Stimulated activated naive B cell treated with anti-CD40 and anti-IgM and Interleukin-4, amounts not matched to agents 10 μg/mL and 1 μg/mL and 100 μg/mL, for 72 hours (primary cell): Measurements from ENCODE around the gene B3GALT4.
"Not testable (repeated sequence)": the region's sequence is repeated elsewhere in the genome, so short reads cannot be mapped to it uniquely, and the experiment has no call there.

Experiments
- ATAC-seq, 2 donors: fragments of 150-1000 bp; cut with Tn5 transposase; replicated peaks; 2 replicates each; pipeline ENCODE4 v1.10.0; 2021; ENCODE audit warnings: moderate library complexity in 1 of 2
- DNase-seq: peaks from one replicate; pipeline ENCODE4 v3.0.0; 2021
- H3K27ac Mint-ChIP-seq: one replicate; pipeline ENCODE4 v1.8.0; 2022; ENCODE audit warnings: mild to moderate bottlenecking, mixed read lengths
- H3K27me3 Mint-ChIP-seq, 2 donors: one replicate each; pipeline ENCODE4 v1.8.0; 2022; ENCODE audit warnings: mixed read lengths in 2 of 2
- H3K36me3 Mint-ChIP-seq, 2 donors: one replicate each; pipeline ENCODE4 v1.8.0; 2022; ENCODE audit warnings: mixed read lengths in 2 of 2, mild to moderate bottlenecking in 1 of 2
- H3K4me1 Mint-ChIP-seq, 2 donors: one replicate each; pipeline ENCODE4 v1.8.0; 2022; ENCODE audit warnings: mixed read lengths in 2 of 2, mild to moderate bottlenecking in 1 of 2
- H3K4me3 Mint-ChIP-seq, 2 donors: one replicate each; pipeline ENCODE4 v1.8.0; 2022; ENCODE audit warnings: mild to moderate bottlenecking in 2 of 2, mixed read lengths in 2 of 2, moderate library complexity in 1 of 2
- H3K9me3 Mint-ChIP-seq, 2 donors: one replicate each; pipeline ENCODE4 v1.8.0; 2022; ENCODE audit warnings: mixed read lengths in 2 of 2, mild to moderate bottlenecking in 1 of 2

B3GALT4 gene

GRCh38 chr6:33277663-33278391, 904 bp downstream of the B3GALT4 start:
- H3K4me1 Mint-ChIP-seq = peaks cover 41 to 77% of the 10 kb centered on the region in 2 donors
- no peaks in the 10 kb centered on the region for H3K27me3 Mint-ChIP-seq
- peak overlapping the region; percentile 89 to 99 for H3K4me3 Mint-ChIP-seq
- H3K36me3 Mint-ChIP-seq = peaks cover 53 to 58% of the 10 kb centered on the region in 2 donors
- peak overlapping the region; percentile 97 for H3K27ac Mint-ChIP-seq
- DNase-seq (peak; percentile 27), ATAC-seq (peak; percentile 30 to 31)
- H3K9me3 Mint-ChIP-seq = no peaks in the 10 kb centered on the region

- no peaks in the 10 kb centered on the region for H3K9me3 Mint-ChIP-seq
- ATAC-seq = no peak
- H3K4me3 Mint-ChIP-seq = peak overlapping the region in 1 of 2 donors; percentile 99
- H3K27ac Mint-ChIP-seq = peak overlapping the region; percentile 82
- no peaks in the 10 kb centered on the region for H3K27me3 Mint-ChIP-seq
- H3K36me3 Mint-ChIP-seq = peaks cover 48 to 55% of the 10 kb centered on the region in 2 donors
- DNase-seq = no peak
- H3K4me1 Mint-ChIP-seq = peaks cover 39 to 72% of the 10 kb centered on the region in 2 donors
Measured at GRCh38 chr6:33278392-33278741, 1.4 kb downstream of the B3GALT4 start.

GRCh38 chr6:33278810-33279209, 1.9 kb downstream of the B3GALT4 start:
- Mint-ChIP-seq H3K9me3 (no peaks in the 10 kb centered on the region), H3K36me3 (peaks cover 44 to 50% of the 10 kb centered on the region in 2 donors), H3K4me3 (no peak overlapping the region), H3K27ac (peak overlapping the region; percentile 82), H3K27me3 (no peaks in the 10 kb centered on the region), H3K4me1 (peaks cover 38 to 68% of the 10 kb centered on the region in 2 donors)
- no peak for DNase-seq
- ATAC-seq = no peak

GRCh38 chr6:33279257-33279695, 2.4 kb downstream of the B3GALT4 start:
- Mint-ChIP-seq H3K9me3 (no peaks in the 10 kb centered on the region), H3K27ac (peak overlapping the region; percentile 69), H3K27me3 (no peaks in the 10 kb centered on the region), H3K4me1 (peaks cover 36 to 63% of the 10 kb centered on the region in 2 donors), H3K36me3 (peaks cover 43 to 48% of the 10 kb centered on the region in 2 donors), H3K4me3 (no peak overlapping the region)
- DNase-seq (no peak), ATAC-seq (no peak)

GRCh38 chr6:33279971-33280511, 3.1 kb downstream of the B3GALT4 start:
- no peak for DNase-seq
- Mint-ChIP-seq H3K27ac (peak overlapping the region; percentile 85), H3K4me1 (peaks cover 28 to 56% of the 10 kb centered on the region in 2 donors), H3K9me3 (no peaks in the 10 kb centered on the region), H3K27me3 (no peaks in the 10 kb centered on the region), H3K4me3 (no peak overlapping the region), H3K36me3 (peaks cover 36 to 42% of the 10 kb centered on the region in 2 donors)
- ATAC-seq = no peak

- ATAC-seq (no peak), DNase-seq (no peak)
- Mint-ChIP-seq H3K9me3 (no peaks in the 10 kb centered on the region), H3K27me3 (no peaks in the 10 kb centered on the region), H3K27ac (peak overlapping the region; percentile 85), H3K36me3 (peaks cover 32 to 37% of the 10 kb centered on the region in 2 donors), H3K4me1 (peaks cover 26 to 51% of the 10 kb centered on the region in 2 donors), H3K4me3 (no peak overlapping the region)
Measured at GRCh38 chr6:33280539-33280938, 3.6 kb downstream of the B3GALT4 start.

GRCh38 chr6:33285214-33285613, 8.3 kb downstream of the B3GALT4 start:
- H3K4me3 Mint-ChIP-seq, H3K27me3 Mint-ChIP-seq, H3K27ac Mint-ChIP-seq, DNase-seq, H3K9me3 Mint-ChIP-seq, ATAC-seq: not testable (repeated sequence)
- H3K36me3 Mint-ChIP-seq = peaks cover 20 to 46% of the 10 kb centered on the region in 2 donors
- peaks cover 23 to 35% of the 10 kb centered on the region in 2 donors for H3K4me1 Mint-ChIP-seq

- Mint-ChIP-seq H3K27me3 (no peaks in the 10 kb centered on the region), H3K9me3 (no peaks in the 10 kb centered on the region), H3K36me3 (peaks cover 20 to 53% of the 10 kb centered on the region in 2 donors), H3K27ac (peak overlapping the region; percentile 44), H3K4me3 (peak overlapping the region; percentile 87 to 100), H3K4me1 (peaks cover 30 to 40% of the 10 kb centered on the region in 2 donors)
- no peak for ATAC-seq
- no peak for DNase-seq
Measured at GRCh38 chr6:33286946-33287914, 10.3 kb downstream of the B3GALT4 start.

- Mint-ChIP-seq H3K27ac (peak overlapping the region; percentile 99), H3K4me1 (peaks cover 30 to 40% of the 10 kb centered on the region in 2 donors), H3K27me3 (no peaks in the 10 kb centered on the region), H3K36me3 (peaks cover 25 to 56% of the 10 kb centered on the region in 2 donors), H3K9me3 (no peaks in the 10 kb centered on the region), H3K4me3 (peak overlapping the region; percentile 87 to 100)
- DNase-seq (no peak), ATAC-seq (peak; percentile 1 to 7)
Measured at GRCh38 chr6:33288141-33288920, 11.4 kb downstream of the B3GALT4 start.

- peak; percentile 80 for DNase-seq
- Mint-ChIP-seq H3K27ac (peak within 1 kb of the TSS; percentile 99), H3K4me3 (peak within 1 kb of the TSS; percentile 87 to 100), H3K27me3 (no peaks in the 10 kb centered on the region), H3K36me3 (peaks cover 27 to 60% of the 10 kb centered on the region in 2 donors), H3K4me1 (peaks cover 33 to 40% of the 10 kb centered on the region in 2 donors), H3K9me3 (no peaks in the 10 kb centered on the region)
- ATAC-seq = peak; percentile 98
Measured at GRCh38 chr6:33288921-33289783, 12.2 kb downstream of the B3GALT4 start, which contains the start of the genes PFDN6 and WDR46. TSS of gene PFDN6 (plus strand) at chr6:33289601. CDS start at chr6:33289857, 256 bp downstream. TSS of gene WDR46 (minus strand) at chr6:33289239. CDS start at chr6:33289170, 69 bp downstream.

- Mint-ChIP-seq H3K36me3 (peaks cover 25 to 62% of the 10 kb centered on the region in 2 donors), H3K27ac (peak overlapping the region; percentile 99), H3K4me1 (peaks cover 35 to 40% of the 10 kb centered on the region in 2 donors), H3K9me3 (no peaks in the 10 kb centered on the region), H3K4me3 (peak overlapping the region; percentile 87 to 100), H3K27me3 (no peaks in the 10 kb centered on the region)
- DNase-seq (no peak), ATAC-seq (peak; percentile 26 to 29)
Measured at GRCh38 chr6:33289784-33290315, 12.9 kb downstream of the B3GALT4 start.

GRCh38 chr6:33290459-33290858, 13.5 kb downstream of the B3GALT4 start:
- Mint-ChIP-seq H3K36me3 (peaks cover 25 to 63% of the 10 kb centered on the region in 2 donors), H3K27ac (peak overlapping the region; percentile 99), H3K27me3 (no peaks in the 10 kb centered on the region), H3K4me1 (peaks cover 37 to 43% of the 10 kb centered on the region in 2 donors), H3K4me3 (peak overlapping the region; percentile 87 to 100), H3K9me3 (no peaks in the 10 kb centered on the region)
- no peak for ATAC-seq
- DNase-seq = no peak
